ENCODE results near the gene RETREG1. TPM values are rescaled to one million over a fixed set of nuclear protein-coding genes. Genes with fewer than 3 reads are reported as not detected.

Gene RETREG1
- total RNA-seq, 1 donor from 2014 or later: 15.8 TPM

- H3K4me3 Mint-ChIP-seq (ENCODE audit: unreplicated experiment): no peak overlapping the region
- TF ChIP-seq CTCF (IDR thresholded peaks at IDR 0.05; ENCODE audit: unreplicated experiment): no peak
Measured at GRCh38 chr5:16520841-16521240, 96.0 kb downstream of the RETREG1 start.

GRCh38 chr5:16519435-16519834, 97.4 kb downstream of the RETREG1 start:
- H3K9me3 Mint-ChIP-seq (ENCODE audit: unreplicated experiment): no peaks in the 10 kb centered on the region
- peaks cover 2% of the 10 kb centered on the region for H3K27me3 Mint-ChIP-seq (ENCODE audit: unreplicated experiment)
- H3K36me3 Mint-ChIP-seq (ENCODE audit: low read depth, unreplicated experiment): no peaks in the 10 kb centered on the region
- no peaks in the 10 kb centered on the region for H3K4me1 Mint-ChIP-seq (ENCODE audit: unreplicated experiment)
- no peak overlapping the region for H3K27ac Mint-ChIP-seq (ENCODE audit: unreplicated experiment)
- H3K4me3 Mint-ChIP-seq (ENCODE audit: unreplicated experiment): no peak overlapping the region
- no peak for DNase-seq (ENCODE audit: low spot score)
- no peak for TF ChIP-seq CTCF (IDR thresholded peaks at IDR 0.05; ENCODE audit: unreplicated experiment)

More at GRCh38 chr5:16520841-16521240, 96.0 kb downstream of the RETREG1 start:
- Mint-ChIP-seq H3K4me1 (ENCODE audit: unreplicated experiment) (no peaks in the 10 kb centered on the region), H3K36me3 (ENCODE audit: low read depth, unreplicated experiment) (no peaks in the 10 kb centered on the region), H3K27ac (ENCODE audit: unreplicated experiment) (no peak overlapping the region), H3K9me3 (ENCODE audit: unreplicated experiment) (no peaks in the 10 kb centered on the region), H3K27me3 (ENCODE audit: unreplicated experiment) (peaks cover 2% of the 10 kb centered on the region)
- no peak for DNase-seq (ENCODE audit: low spot score)

GRCh38 chr5:16518606-16519005, 98.2 kb downstream of the RETREG1 start:
- H3K27me3 Mint-ChIP-seq (ENCODE audit: unreplicated experiment): peaks cover 2% of the 10 kb centered on the region
- TF ChIP-seq CTCF (IDR thresholded peaks at IDR 0.05; ENCODE audit: unreplicated experiment): no peak

GRCh38 chr5:16515532-16515931, 101.3 kb downstream of the RETREG1 start:
- DNase-seq (ENCODE audit: low spot score): no peak
- no peaks in the 10 kb centered on the region for H3K27me3 Mint-ChIP-seq (ENCODE audit: unreplicated experiment)
- no peaks in the 10 kb centered on the region for H3K9me3 Mint-ChIP-seq (ENCODE audit: unreplicated experiment)
- H3K4me3 Mint-ChIP-seq (ENCODE audit: unreplicated experiment): no peak overlapping the region
- no peaks in the 10 kb centered on the region for H3K4me1 Mint-ChIP-seq (ENCODE audit: unreplicated experiment)
- no peak overlapping the region for H3K27ac Mint-ChIP-seq (ENCODE audit: unreplicated experiment)
- no peaks in the 10 kb centered on the region for H3K36me3 Mint-ChIP-seq (ENCODE audit: low read depth, unreplicated experiment)
- no peak for TF ChIP-seq CTCF (IDR thresholded peaks at IDR 0.05; ENCODE audit: unreplicated experiment)

More at GRCh38 chr5:16518606-16519005, 98.2 kb downstream of the RETREG1 start:
- H3K36me3 Mint-ChIP-seq (ENCODE audit: low read depth, unreplicated experiment): no peaks in the 10 kb centered on the region
- H3K4me1 Mint-ChIP-seq (ENCODE audit: unreplicated experiment): no peaks in the 10 kb centered on the region
- H3K27ac Mint-ChIP-seq (ENCODE audit: unreplicated experiment): no peak overlapping the region
- H3K4me3 Mint-ChIP-seq (ENCODE audit: unreplicated experiment): no peak overlapping the region
- no peak for DNase-seq (ENCODE audit: low spot score)
- H3K9me3 Mint-ChIP-seq (ENCODE audit: unreplicated experiment): no peaks in the 10 kb centered on the region

- DNase-seq (ENCODE audit: low spot score): no peak
- Mint-ChIP-seq H3K27ac (ENCODE audit: unreplicated experiment) (no peak overlapping the region), H3K4me1 (ENCODE audit: unreplicated experiment) (no peaks in the 10 kb centered on the region), H3K9me3 (ENCODE audit: unreplicated experiment) (no peaks in the 10 kb centered on the region), H3K36me3 (ENCODE audit: low read depth, unreplicated experiment) (no peaks in the 10 kb centered on the region), H3K27me3 (ENCODE audit: unreplicated experiment) (no peaks in the 10 kb centered on the region), H3K4me3 (ENCODE audit: unreplicated experiment) (no peak overlapping the region)
- no peak for TF ChIP-seq CTCF (IDR thresholded peaks at IDR 0.05; ENCODE audit: unreplicated experiment)
Measured at GRCh38 chr5:16510098-16510497, 106.7 kb downstream of the RETREG1 start.
